HG02840 (cell line): ENCODE results near the gene OR8H2.
"Not testable (repeated sequence)": the region's sequence is repeated elsewhere in the genome, so short reads cannot be mapped to it uniquely, and the experiment has no call there.

Experiments
- ATAC-seq: cut with Tn5 transposase; IDR thresholded peaks from one replicate; pipeline ENCODE4 v1.9.1; 2021; ENCODE audit warnings: mild to moderate bottlenecking, moderate library complexity, moderate number of reproducible peaks; ENCODE audit not compliant: unreplicated experiment, low FRiP score

The OR8H2 gene

GRCh38 chr11:56103210-56103737 is at the start of gene OR8H2:
Gene OR8H2 (plus strand): TSS chr11:56103687. CDS start chr11:56105043, 1,356 bp downstream.
- ATAC-seq: no peak

GRCh38 chr11:56056366-56056765 is 47.1 kb upstream of the OR8H2 start:
- ATAC-seq: not testable (repeated sequence)

GRCh38 chr11:56057661-56058237 is 45.7 kb upstream of the OR8H2 start:
- ATAC-seq: not testable (repeated sequence)

GRCh38 chr11:56058260-56058780 is 45.2 kb upstream of the OR8H2 start:
- ATAC-seq: not testable (repeated sequence)

GRCh38 chr11:56066980-56067379 is 36.5 kb upstream of the OR8H2 start:
- ATAC-seq: no peak

- ATAC-seq: no peak
Observed at GRCh38 chr11:56089697-56090096, 13.8 kb upstream of the OR8H2 start.

GRCh38 chr11:56093008-56093407 is 10.5 kb upstream of the OR8H2 start, which contains the start of gene OR8I2:
Gene OR8I2 (plus strand): TSS chr11:56093308. CDS start chr11:56093308, 0 bp downstream.
- ATAC-seq: no peak

- ATAC-seq: no peak
Observed at GRCh38 chr11:56122073-56122472, 18.6 kb downstream of the OR8H2 start, which contains the start of gene OR8H3. Gene OR8H3 (plus strand): TSS chr11:56122373. CDS start chr11:56122373, 0 bp downstream.

- ATAC-seq: no peak
Observed at GRCh38 chr11:56140151-56140661, 36.7 kb downstream of the OR8H2 start, which contains the start of gene OR8J3. Gene OR8J3 (minus strand): TSS chr11:56140201. CDS start chr11:56137718, 2,483 bp downstream.

- ATAC-seq: not testable (repeated sequence)
Observed at GRCh38 chr11:56143681-56144080, 40.2 kb downstream of the OR8H2 start.

GRCh38 chr11:56151376-56151775 is 47.9 kb downstream of the OR8H2 start:
- ATAC-seq: no peak

- no peak for ATAC-seq
Observed at GRCh38 chr11:56152333-56152732, 48.8 kb downstream of the OR8H2 start.
